ENCODE measurements around the gene RNF8.

DNA sequence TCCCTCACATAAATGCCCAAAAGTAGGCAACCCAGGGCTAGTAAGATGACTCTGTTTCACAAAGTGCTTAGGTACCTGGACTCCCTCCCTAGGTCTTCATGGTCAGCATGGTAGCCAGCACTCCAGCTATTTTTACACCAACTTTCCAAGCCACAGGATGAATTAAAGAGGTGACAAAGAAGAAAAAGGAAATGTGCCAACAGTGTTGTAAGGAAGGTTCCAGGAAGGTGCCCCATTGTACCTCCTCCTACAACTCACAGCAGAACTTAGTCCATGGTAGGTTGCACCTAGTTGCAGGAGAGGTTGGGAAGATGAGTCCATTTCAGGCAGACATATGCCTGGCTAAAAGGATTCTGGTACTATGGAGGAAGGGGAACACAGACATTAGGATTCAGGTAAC lies 19.7 kb upstream of the RNF8 start:
- TF ChIP-seq, protein P1, sequence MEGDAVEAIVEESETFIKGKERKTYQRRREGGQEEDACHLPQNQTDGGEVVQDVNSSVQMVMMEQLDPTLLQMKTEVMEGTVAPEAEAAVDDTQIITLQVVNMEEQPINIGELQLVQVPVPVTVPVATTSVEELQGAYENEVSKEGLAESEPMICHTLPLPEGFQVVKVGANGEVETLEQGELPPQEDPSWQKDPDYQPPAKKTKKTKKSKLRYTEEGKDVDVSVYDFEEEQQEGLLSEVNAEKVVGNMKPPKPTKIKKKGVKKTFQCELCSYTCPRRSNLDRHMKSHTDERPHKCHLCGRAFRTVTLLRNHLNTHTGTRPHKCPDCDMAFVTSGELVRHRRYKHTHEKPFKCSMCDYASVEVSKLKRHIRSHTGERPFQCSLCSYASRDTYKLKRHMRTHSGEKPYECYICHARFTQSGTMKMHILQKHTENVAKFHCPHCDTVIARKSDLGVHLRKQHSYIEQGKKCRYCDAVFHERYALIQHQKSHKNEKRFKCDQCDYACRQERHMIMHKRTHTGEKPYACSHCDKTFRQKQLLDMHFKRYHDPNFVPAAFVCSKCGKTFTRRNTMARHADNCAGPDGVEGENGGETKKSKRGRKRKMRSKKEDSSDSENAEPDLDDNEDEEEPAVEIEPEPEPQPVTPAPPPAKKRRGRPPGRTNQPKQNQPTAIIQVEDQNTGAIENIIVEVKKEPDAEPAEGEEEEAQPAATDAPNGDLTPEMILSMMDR (IDR thresholded peaks at IDR 0.05), result no peak
- no peak for TF ChIP-seq POLR2AphosphoS5 (IDR thresholded peaks at IDR 0.05)

Data from prostate gland (tissue), 2 donors.